Osteoblast (primary cell): ENCODE results near the gene WWOX. TPM values are rescaled to one million over a fixed set of nuclear protein-coding genes. Genes with fewer than 3 reads are reported as not detected.

Source experiments
- DNase-seq: peaks from one replicate; pipeline ENCODE4 v3.0.0; 2011; ENCODE audit warnings: low spot score, mixed read lengths; ENCODE audit not compliant: insufficient read length; ENCODE audit errors: missing footprints
- H2AFZ ChIP-seq: 2 replicates; pipeline ENCODE4 v1.6.0; 2011; ENCODE audit warnings: mild to moderate bottlenecking, low read length
- H3K27ac ChIP-seq: 2 replicates; pipeline ENCODE4 v1.5.1; 2011; ENCODE audit warnings: mild to moderate bottlenecking, low read depth, low read length, moderate library complexity
- H3K27me3 ChIP-seq: 2 replicates; pipeline ENCODE4 v1.6.0; 2012; ENCODE audit warnings: mild to moderate bottlenecking, control low read depth, inconsistent platforms, low read length, moderate library complexity; ENCODE audit not compliant: insufficient read depth
- H3K36me3 ChIP-seq: 2 replicates; pipeline ENCODE4 v1.5.1; 2011; ENCODE audit warnings: mild to moderate bottlenecking, low read length, control low read depth, moderate library complexity; ENCODE audit not compliant: insufficient read depth
- H3K4me1 ChIP-seq: 2 replicates; pipeline ENCODE4 v1.5.1; 2011; ENCODE audit warnings: mild to moderate bottlenecking, low read length, control low read depth, moderate library complexity; ENCODE audit not compliant: insufficient read depth
- H3K4me2 ChIP-seq: 2 replicates; pipeline ENCODE4 v1.6.0; 2011; ENCODE audit warnings: mild to moderate bottlenecking, low read length; ENCODE audit not compliant: insufficient read depth
- H3K4me3 ChIP-seq: fragments of 200-600 bp; sonication (generic); 3 replicates; pipeline ENCODE4 v1.5.1; 2012; ENCODE audit warnings: mild to moderate bottlenecking, low read length, inconsistent platforms; ENCODE audit not compliant: insufficient read depth
- H3K79me2 ChIP-seq: 2 replicates; pipeline ENCODE4 v1.6.0; 2012; ENCODE audit warnings: mild to moderate bottlenecking, low read length, control low read depth, inconsistent platforms; ENCODE audit not compliant: insufficient read depth
- H3K9me3 ChIP-seq: 2 replicates; pipeline ENCODE4 v1.5.1; 2011; ENCODE audit warnings: low read depth, low read length, control low read depth
- H4K20me1 ChIP-seq: 2 replicates; pipeline ENCODE4 v1.6.0; 2012; ENCODE audit warnings: mild to moderate bottlenecking, low read length, control low read depth; ENCODE audit not compliant: insufficient read depth
- total RNA-seq: library from RNA; depleted of rRNA; stranded (reverse); fragments of >200 nt; gene quantifications from 2 replicates; pipeline ENCODE4 v1.2.3, GENCODE V29; 2012
- TF ChIP-seq, protein P1 (sequence below): IDR thresholded peaks from 2 replicates; pipeline ENCODE4 v1.5.1; 2011; ENCODE audit warnings: mild to moderate bottlenecking, low read depth, low read length, moderate library complexity; ENCODE audit errors: extremely low read depth

WWOX gene
- total RNA-seq, 1 donor = 23.9 TPM

DNA sequence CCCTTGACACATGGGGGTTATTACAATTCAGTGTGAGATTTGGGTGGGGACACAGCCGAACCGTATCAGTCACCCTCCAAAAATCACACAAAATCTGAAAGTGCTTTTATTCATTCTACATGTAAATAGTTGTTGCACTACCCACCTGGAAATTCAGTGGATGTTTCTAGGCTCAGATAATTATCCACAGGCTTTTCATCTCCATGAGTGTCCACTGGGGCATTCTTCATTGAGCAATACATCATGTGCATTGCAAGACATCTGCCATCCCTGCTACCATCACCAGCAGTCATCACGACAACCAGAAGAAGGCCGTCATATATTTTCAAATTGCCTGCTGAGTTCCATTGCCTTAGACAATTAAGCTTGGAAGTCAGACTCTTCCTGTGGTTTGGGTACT, 330.8 kb downstream of the WWOX start:
- Histone ChIP-seq H3K4me1 (no peaks in the 10 kb centered on the region), H3K79me2 (no peaks in the 10 kb centered on the region), H3K27me3 (no peaks in the 10 kb centered on the region), H2AFZ (no peak overlapping the region), H3K4me3 (no peak overlapping the region), H4K20me1 (no peaks in the 10 kb centered on the region), H3K4me2 (no peak overlapping the region), H3K9me3 (no peaks in the 10 kb centered on the region), H3K27ac (no peak overlapping the region), H3K36me3 (no peaks in the 10 kb centered on the region)
- TF ChIP-seq, protein P1, sequence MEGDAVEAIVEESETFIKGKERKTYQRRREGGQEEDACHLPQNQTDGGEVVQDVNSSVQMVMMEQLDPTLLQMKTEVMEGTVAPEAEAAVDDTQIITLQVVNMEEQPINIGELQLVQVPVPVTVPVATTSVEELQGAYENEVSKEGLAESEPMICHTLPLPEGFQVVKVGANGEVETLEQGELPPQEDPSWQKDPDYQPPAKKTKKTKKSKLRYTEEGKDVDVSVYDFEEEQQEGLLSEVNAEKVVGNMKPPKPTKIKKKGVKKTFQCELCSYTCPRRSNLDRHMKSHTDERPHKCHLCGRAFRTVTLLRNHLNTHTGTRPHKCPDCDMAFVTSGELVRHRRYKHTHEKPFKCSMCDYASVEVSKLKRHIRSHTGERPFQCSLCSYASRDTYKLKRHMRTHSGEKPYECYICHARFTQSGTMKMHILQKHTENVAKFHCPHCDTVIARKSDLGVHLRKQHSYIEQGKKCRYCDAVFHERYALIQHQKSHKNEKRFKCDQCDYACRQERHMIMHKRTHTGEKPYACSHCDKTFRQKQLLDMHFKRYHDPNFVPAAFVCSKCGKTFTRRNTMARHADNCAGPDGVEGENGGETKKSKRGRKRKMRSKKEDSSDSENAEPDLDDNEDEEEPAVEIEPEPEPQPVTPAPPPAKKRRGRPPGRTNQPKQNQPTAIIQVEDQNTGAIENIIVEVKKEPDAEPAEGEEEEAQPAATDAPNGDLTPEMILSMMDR = no peak
- no peak for DNase-seq

DNA sequence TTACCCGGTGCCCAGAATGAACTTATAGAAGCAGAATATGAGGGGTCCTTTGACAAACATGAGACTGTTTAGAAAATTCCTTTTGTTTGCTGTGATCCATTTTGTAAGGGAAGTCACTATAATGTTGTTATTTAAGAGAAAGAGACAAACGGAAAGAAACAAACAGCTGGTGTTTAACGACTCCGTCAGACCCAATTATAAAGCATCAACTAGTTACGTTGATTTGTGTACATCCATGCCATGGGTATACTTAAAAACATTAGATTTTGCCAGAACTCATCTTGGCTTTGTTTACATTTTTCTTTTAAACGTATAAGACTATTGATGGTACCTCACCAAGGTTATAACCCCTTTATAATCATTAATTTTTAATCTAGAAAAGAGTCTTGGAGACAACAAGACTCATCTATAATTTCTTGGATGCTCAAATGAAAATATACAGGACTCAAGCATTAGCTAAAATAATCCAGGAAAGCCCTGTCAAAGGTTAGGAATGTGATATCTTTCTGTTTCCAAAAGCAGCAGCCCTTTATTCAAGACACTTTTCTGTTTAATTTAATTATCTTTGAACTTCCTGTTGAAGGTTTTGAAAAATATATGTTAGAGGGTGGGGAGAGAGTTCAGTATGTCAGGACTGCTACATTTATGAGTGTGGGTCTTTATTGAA, 331.7 kb downstream of the WWOX start:
- no peak for DNase-seq
- no peak overlapping the region for H3K27ac ChIP-seq
- no peaks in the 10 kb centered on the region for H3K36me3 ChIP-seq
- H3K4me1 ChIP-seq = no peaks in the 10 kb centered on the region
- TF ChIP-seq, protein P1 = no peak
- no peaks in the 10 kb centered on the region for H4K20me1 ChIP-seq
- no peak overlapping the region for H2AFZ ChIP-seq
- H3K79me2 ChIP-seq = no peaks in the 10 kb centered on the region
- no peaks in the 10 kb centered on the region for H3K27me3 ChIP-seq
- H3K4me3 ChIP-seq = no peak overlapping the region
- H3K9me3 ChIP-seq = no peaks in the 10 kb centered on the region
- no peak overlapping the region for H3K4me2 ChIP-seq

DNA sequence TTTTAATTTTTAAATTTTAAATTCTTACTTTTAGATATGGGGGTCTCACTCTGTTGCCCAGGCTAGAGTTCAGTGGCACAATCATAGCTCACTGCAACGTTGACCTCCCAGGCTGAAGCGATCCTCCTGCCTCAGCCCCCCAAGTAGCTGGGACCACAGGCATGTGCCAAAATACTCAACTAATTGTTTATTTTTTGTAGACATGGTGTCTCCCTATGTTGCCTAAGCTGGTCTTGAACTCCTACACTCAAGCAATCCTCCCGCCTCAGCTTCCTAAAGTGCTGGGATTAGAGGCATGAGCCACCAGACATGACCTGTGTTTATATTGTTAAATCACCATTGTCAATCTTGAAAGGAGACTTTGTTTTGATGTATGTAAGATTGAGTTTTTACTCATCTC, 332.2 kb downstream of the WWOX start:
- DNase-seq = no peak
- Histone ChIP-seq H2AFZ (no peak overlapping the region), H3K79me2 (no peaks in the 10 kb centered on the region), H3K9me3 (no peaks in the 10 kb centered on the region), H3K36me3 (no peaks in the 10 kb centered on the region), H3K4me1 (no peaks in the 10 kb centered on the region), H3K4me3 (no peak overlapping the region), H4K20me1 (no peaks in the 10 kb centered on the region), H3K27me3 (no peaks in the 10 kb centered on the region), H3K27ac (no peak overlapping the region), H3K4me2 (no peak overlapping the region)
- TF ChIP-seq, protein P1 = no peak

DNA sequence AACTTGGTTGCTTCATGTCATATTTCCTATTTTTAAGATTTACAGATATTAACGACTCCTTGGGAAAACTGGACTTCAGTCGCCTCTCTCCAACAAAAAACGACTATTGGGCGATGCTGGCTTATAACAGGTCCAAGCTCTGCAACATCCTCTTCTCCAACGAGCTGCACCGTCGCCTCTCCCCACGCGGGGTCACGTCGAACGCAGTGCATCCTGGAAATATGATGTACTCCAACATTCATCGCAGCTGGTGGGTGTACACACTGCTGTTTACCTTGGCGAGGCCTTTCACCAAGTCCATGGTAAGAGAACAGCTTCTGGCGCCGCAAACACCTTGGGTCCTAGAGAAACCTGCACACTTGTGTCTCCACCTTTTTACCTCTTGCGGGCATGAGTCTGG, 333.0 kb downstream of the WWOX start:
- Histone ChIP-seq H3K4me2 (no peak overlapping the region), H2AFZ (no peak overlapping the region), H3K4me3 (no peak overlapping the region), H3K4me1 (no peaks in the 10 kb centered on the region), H3K9me3 (no peaks in the 10 kb centered on the region), H3K27ac (no peak overlapping the region), H3K36me3 (no peaks in the 10 kb centered on the region), H4K20me1 (no peaks in the 10 kb centered on the region), H3K79me2 (no peaks in the 10 kb centered on the region), H3K27me3 (no peaks in the 10 kb centered on the region)
- TF ChIP-seq, protein P1 = no peak
- no peak for DNase-seq
